ENCODE measurements around the gene CABP4. TPM values are rescaled to one million over a fixed set of nuclear protein-coding genes. Genes with fewer than 3 reads are reported as not detected.

CABP4 gene
- total RNA-seq, result 2.9 and 3.1 TPM in 2 replicates

GRCh38 chr11:67455054-67455453 is at the start of gene CABP4:
Gene CABP4, plus strand, starts transcription at chr11:67455354. Its CDS starts 70 bp downstream, at chr11:67455424.

GRCh38 chr11:67415501-67416304 is 39.5 kb upstream of the CABP4 start, which contains the start of gene CARNS1:
Gene CARNS1, plus strand, starts transcription at chr11:67415678. Its CDS starts 522 bp downstream, at chr11:67416200.

GRCh38 chr11:67428052-67429001 is 26.8 kb upstream of the CABP4 start, which contains the start of gene RPS6KB2:
Gene RPS6KB2, plus strand, starts transcription at chr11:67428494. Its CDS starts 52 bp downstream, at chr11:67428546.

GRCh38 chr11:67437082-67437808 is 17.9 kb upstream of the CABP4 start, which contains the start of gene PTPRCAP:
Gene PTPRCAP, minus strand, starts transcription at chr11:67437682. Its CDS starts 63 bp downstream, at chr11:67437619.

GRCh38 chr11:67452141-67452952 is 2.8 kb upstream of the CABP4 start, which contains the start of gene GPR152:
Gene GPR152, minus strand, starts transcription at chr11:67452729. Its CDS starts 5 bp downstream, at chr11:67452724.

GRCh38 chr11:67468759-67469507 is 13.8 kb downstream of the CABP4 start, which contains the start of gene TMEM134:
Gene TMEM134, minus strand, starts transcription at chr11:67469251. Its CDS starts 59 bp downstream, at chr11:67469192.

GRCh38 chr11:67482827-67483798 is 28.0 kb downstream of the CABP4 start, which contains the start of gene AIP:
Gene AIP, plus strand, starts transcription at chr11:67483026. Its CDS starts 133 bp downstream, at chr11:67483159.

GRCh38 chr11:67504950-67505581 is 49.9 kb downstream of the CABP4 start, which contains the start of gene PITPNM1:
Gene PITPNM1, minus strand, starts transcription at chr11:67505363. Its CDS starts 1,183 bp downstream, at chr11:67504180.

GRCh38 chr11:67507864-67508485 is 52.8 kb downstream of the CABP4 start, which contains the start of gene CDK2AP2:
Gene CDK2AP2, minus strand, starts transcription at chr11:67508162. Its CDS starts 80 bp downstream, at chr11:67508082.

Other genes starting within 250 kb of the CABP4 start
- 46.2 and 48.2 TPM in 2 replicates for gene GRK2, start 188.9 kb upstream of the CABP4 start, total RNA-seq
- gene ANKRD13D, start 166.1 kb upstream of the CABP4 start, total RNA-seq, result 36.8 and 36.9 TPM in 2 replicates
- 10.0 and 14.1 TPM in 2 replicates for gene SSH3, start 151.8 kb upstream of the CABP4 start, total RNA-seq
- gene POLD4, start 101.8 kb upstream of the CABP4 start, total RNA-seq, result 25.3 and 26.1 TPM in 2 replicates
- 1.9 and 2.7 TPM in 2 replicates for gene CLCF1, start 81.8 kb upstream of the CABP4 start, total RNA-seq
- gene RAD9A, start 63.4 kb upstream of the CABP4 start, total RNA-seq, result 2.6 and 6.7 TPM in 2 replicates
- gene PPP1CA, start 53.5 kb upstream of the CABP4 start, total RNA-seq, result 195 and 241 TPM in 2 replicates
- gene TBC1D10C, start 51.3 kb upstream of the CABP4 start, total RNA-seq, result under 0.01 and 0.16 TPM in 2 replicates
- under 0.01 and 0.19 TPM in 2 replicates for gene CARNS1, start 39.7 kb upstream of the CABP4 start, total RNA-seq
- 27.4 and 29.8 TPM in 2 replicates for gene RPS6KB2, start 26.9 kb upstream of the CABP4 start, total RNA-seq
- 0.49 and 1.1 TPM in 2 replicates for gene PTPRCAP, start 17.7 kb upstream of the CABP4 start, total RNA-seq
- 168 and 215 TPM in 2 replicates for gene CORO1B, start 11.9 kb upstream of the CABP4 start, total RNA-seq
- gene GPR152, start 2.6 kb upstream of the CABP4 start, total RNA-seq, result not detected in 2 replicates
- gene TMEM134, start 13.9 kb downstream of the CABP4 start, total RNA-seq, result 18.5 and 42.5 TPM in 2 replicates
- gene AIP, start 27.7 kb downstream of the CABP4 start, total RNA-seq, result 96.8 and 108 TPM in 2 replicates
- 5.0 and 8.2 TPM in 2 replicates for gene PITPNM1, start 50.0 kb downstream of the CABP4 start, total RNA-seq
- gene CDK2AP2, start 52.8 kb downstream of the CABP4 start, total RNA-seq, result 19.2 and 22.7 TPM in 2 replicates
- gene CABP2, start 68.1 kb downstream of the CABP4 start, total RNA-seq, result not detected in 2 replicates
- gene GSTP1, start 128.5 kb downstream of the CABP4 start, total RNA-seq, result 693 and 847 TPM in 2 replicates
- gene NDUFV1, start 151.6 kb downstream of the CABP4 start, total RNA-seq, result 170 and 189 TPM in 2 replicates
- 2.8 and 12.0 TPM in 2 replicates for gene NUDT8, start 174.6 kb downstream of the CABP4 start, total RNA-seq
- gene TBX10, start 184.4 kb downstream of the CABP4 start, total RNA-seq, result not detected in 2 replicates
- gene ACY3, start 195.4 kb downstream of the CABP4 start, total RNA-seq, result not detected in 2 replicates
- not detected in 2 replicates for gene ALDH3B2, start 219.3 kb downstream of the CABP4 start, total RNA-seq